B cell (primary cell): ENCODE data around the gene FAM110C. TPM values are rescaled to one million over a fixed set of nuclear protein-coding genes. Genes with fewer than 3 reads are reported as not detected.
"Not testable (repeated sequence)": the region's sequence is repeated elsewhere in the genome, so short reads cannot be mapped to it uniquely, and the experiment has no call there.

ENCODE experiments used
- ATAC-seq: fragments of 200-7000 bp; cut with Tn5 transposase; one replicate; pipeline ENCODE4 v1.10.0; 2021; ENCODE audit warnings: low read depth, mild to moderate bottlenecking, moderate number of reproducible peaks, moderate library complexity
- CTCF ChIA-PET: fragments of 350-600 bp; sonication (Branson Sonifier 250); formaldehyde crosslinking; loops from one replicate; lab custom pipeline; 2021; ENCODE audit warnings: antibody characterized with exemption, inconsistent platforms; lab: Charles Lee
- POLR2A ChIA-PET: fragments of 350-600 bp; sonication (Branson Sonifier 250); formaldehyde crosslinking; loops from one replicate; lab custom pipeline; 2021; ENCODE audit warnings: antibody characterized with exemption; lab: Charles Lee
- DNase-seq: peaks from one replicate; pipeline ENCODE4 v3.0.0; 2013
- H2AFZ ChIP-seq: 2 replicates; pipeline ENCODE4 v1.6.1; 2012; ENCODE audit warnings: mild to moderate bottlenecking, low read depth, low read length; ENCODE audit not compliant: insufficient read depth, poor library complexity, severe bottlenecking
- H3K27ac ChIP-seq, 2 donors: 1 replicate in 1 of 2; 2 replicates in 1 of 2; pipeline ENCODE4 v1.5.1; 2012 to 2013; ENCODE audit warnings: low read length in 2 of 2, mild to moderate bottlenecking in 2 of 2, moderate library complexity in 1 of 2
- H3K27me3 ChIP-seq, 4 experiments: fragments of 200-600 bp in 1 of 4; sonication (generic) in 1 of 4; replicated peaks in 1 of 4; 1 replicate in 2 of 4; 2 replicates in 2 of 4; pipeline versions ENCODE4 v1.6.1 to v1.7.0; 2013 to 2016; ENCODE audit warnings: low read length in 3 of 4, mild to moderate bottlenecking in 2 of 4, mixed read lengths in 1 of 4, moderate library complexity in 1 of 4; ENCODE audit not compliant: insufficient read depth in 4 of 4, control insufficient read depth in 3 of 4; ENCODE audit errors: control extremely low read depth in 1 of 4
- H3K36me3 ChIP-seq, 2 experiments: replicated peaks in 1 of 2; 1 replicate in 1 of 2; 2 replicates in 1 of 2; pipeline versions ENCODE4 v1.6.1 to v1.7.1; 2013; ENCODE audit warnings: low read length in 1 of 2; ENCODE audit not compliant: insufficient read depth in 2 of 2, control insufficient read depth in 1 of 2; ENCODE audit errors: control extremely low read depth in 1 of 2, extremely low read depth in 1 of 2
- H3K4me1 ChIP-seq, 2 donors: fragments of 200-600 bp in 1 of 2; sonication (generic) in 1 of 2; 1 replicate in 1 of 2; 2 replicates in 1 of 2; pipeline versions ENCODE4 v1.5.1 to v1.6.1; 2013 to 2017; ENCODE audit warnings: low read length in 2 of 2; ENCODE audit not compliant: control insufficient read depth in 2 of 2, insufficient read depth in 2 of 2
- H3K4me2 ChIP-seq: replicated peaks from 2 replicates; pipeline ENCODE3; 2012; ENCODE audit warnings: mild to moderate bottlenecking, low read depth, low read length; ENCODE audit not compliant: poor library complexity, severe bottlenecking
- H3K4me3 ChIP-seq, 5 experiments: fragments of 200-600 bp in 1 of 5; sonication (generic) in 1 of 5; 1 replicate in 3 of 5; 2 replicates in 2 of 5; pipeline versions ENCODE4 v1.5.1 to v1.7.0; 2011 to 2016; ENCODE audit warnings: low read length in 4 of 5, mild to moderate bottlenecking in 4 of 5, low read depth in 2 of 5, control low read depth in 1 of 5, moderate library complexity in 1 of 5; ENCODE audit not compliant: insufficient read depth in 1 of 5; ENCODE audit errors: control extremely low read depth in 1 of 5, extremely low read depth in 1 of 5
- H3K79me2 ChIP-seq: fragments of 200-600 bp; sonication (generic); one replicate; pipeline ENCODE4 v1.6.0; 2016; ENCODE audit warnings: low read length; ENCODE audit not compliant: control insufficient read depth, insufficient read depth
- H3K9ac ChIP-seq: fragments of 200-600 bp; sonication (generic); 2 replicates; pipeline ENCODE4 v1.6.1; 2017; ENCODE audit warnings: mild to moderate bottlenecking, low read length, moderate library complexity
- H3K9me3 ChIP-seq, 3 donors: one replicate each; pipeline versions ENCODE4 v1.6.1 to v1.7.1; 2013; ENCODE audit warnings: low read length in 2 of 3; ENCODE audit not compliant: control insufficient read depth in 2 of 3, insufficient read depth in 1 of 3; ENCODE audit errors: control extremely low read depth in 1 of 3
- H4K20me1 ChIP-seq: 2 replicates; pipeline ENCODE4 v1.6.0; 2012; ENCODE audit warnings: mild to moderate bottlenecking, low read length; ENCODE audit not compliant: insufficient read depth, control insufficient read depth, poor library complexity, severe bottlenecking
- H3K27ac Mint-ChIP-seq: one replicate; pipeline ENCODE4 v1.8.0; 2021; ENCODE audit warnings: mixed read lengths
- H3K27me3 Mint-ChIP-seq: one replicate; pipeline ENCODE4 v1.8.0; 2021; ENCODE audit warnings: mixed read lengths
- H3K4me1 Mint-ChIP-seq: one replicate; pipeline ENCODE4 v1.8.0; 2021; ENCODE audit warnings: mixed read lengths
- H3K4me3 Mint-ChIP-seq: one replicate; pipeline ENCODE4 v1.8.0; 2021; ENCODE audit warnings: mixed read lengths
- H3K9me3 Mint-ChIP-seq: one replicate; pipeline ENCODE4 v1.8.0; 2022; ENCODE audit warnings: mixed read lengths; ENCODE audit not compliant: insufficient read depth
- CTCF ChIP-seq: fragments of 200-600 bp; IDR thresholded peaks from one replicate; pipeline ENCODE4 v1.8.0; 2022; ENCODE audit warnings: antibody characterized with exemption, mild to moderate bottlenecking
- EZH2 ChIP-seq: IDR thresholded peaks from 2 replicates; pipeline ENCODE4 v1.6.1; 2012; ENCODE audit warnings: borderline replicate concordance, low read depth, mild to moderate bottlenecking, moderate library complexity, low read length; ENCODE audit not compliant: insufficient read depth, poor library complexity, severe bottlenecking
- WGBS: methylation state at CpG from one replicate; pipeline ENCODE4 v1.1.5; 2013; ENCODE audit warnings: missing lambda C conversion rate; ENCODE audit not compliant: insufficient coverage; 5-methylcytosine and 5-hydroxymethylcytosine counted together
- intact Hi-C: fragments of 100-400 bp; cut with micrococcal nuclease; formaldehyde crosslinking; loops from one replicate; pipeline ENCODE4 v1.10.0; 2022
- polyA plus RNA-seq: library from polyadenylated mRNA; depleted of rRNA; stranded (reverse); fragments of >200 nt; gene quantifications from 2 replicates; pipeline ENCODE4 v1.2.3, GENCODE V29; 2012
- total RNA-seq, 2 donors: library from RNA; stranded (reverse); fragments of 120-200 nt in 1 of 2; gene quantifications; 1 replicate in 1 of 2; 2 replicates in 1 of 2; pipeline versions ENCODE4 v1.2.3 to v1.2.4, GENCODE V29; 2013 to 2022

Gene FAM110C
- total and polyA plus RNA-seq, 2 donors (not counting 1 experiment from before 2014, with no cell fraction given): not detected

DNA sequence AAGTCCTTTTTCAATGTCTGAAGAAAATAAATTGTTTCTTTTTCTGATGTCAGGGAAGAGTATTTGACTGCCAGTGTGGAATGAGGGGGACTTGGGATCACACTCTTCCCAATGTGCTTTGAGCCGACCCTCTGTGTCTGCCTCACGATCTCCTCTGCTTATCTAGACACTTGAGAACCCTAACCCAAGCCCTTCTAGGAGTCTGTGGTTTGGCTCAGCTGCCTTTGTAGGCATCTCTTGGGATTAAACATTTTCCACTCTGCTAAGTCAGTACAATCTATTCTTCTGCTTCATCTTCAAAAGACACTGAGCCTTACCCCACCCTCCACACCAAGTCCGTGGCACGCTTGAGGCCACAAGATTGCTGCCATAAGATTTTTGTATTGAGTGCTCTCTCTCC lies 19.4 kb downstream of the FAM110C start:
- intact Hi-C loops: no loop called here
- peaks cover 3% of the 10 kb centered on the region for H3K9me3 Mint-ChIP-seq
- TF ChIP-seq EZH2 (no peak), CTCF (no peak)
- no peak overlapping the region for H3K4me3 Mint-ChIP-seq
- CTCF ChIA-PET: no interaction called here
- Histone ChIP-seq H3K4me2 (no peak overlapping the region), H3K27me3 (peaks cover 0 to 3% (median 0%) of the 10 kb centered on the region in 4 experiments), H3K4me3 (no peak overlapping the region), H4K20me1 (no peaks in the 10 kb centered on the region), H3K9ac (no peak overlapping the region), H3K79me2 (no peaks in the 10 kb centered on the region), H3K27ac (no peak overlapping the region), H3K36me3 (no peaks in the 10 kb centered on the region), H2AFZ (no peak overlapping the region), H3K9me3 (peaks cover 0 to 2% (median 0%) of the 10 kb centered on the region in 3 donors), H3K4me1 (peaks cover 3 to 5% of the 10 kb centered on the region in 2 donors)
- H3K4me1 Mint-ChIP-seq: peaks cover 18% of the 10 kb centered on the region
- H3K27me3 Mint-ChIP-seq: peaks cover 20% of the 10 kb centered on the region
- DNase-seq (no peak), ATAC-seq (no peak)
- H3K27ac Mint-ChIP-seq: no peak overlapping the region
- 0% methylated on average over 4 of the region's 4 CpGs for WGBS
- POLR2A ChIA-PET: no interaction called here

- no peak overlapping the region for H3K4me3 ChIP-seq
- Mint-ChIP-seq H3K9me3 (peaks cover 3% of the 10 kb centered on the region), H3K4me1 (peaks cover 18% of the 10 kb centered on the region), H3K27me3 (peaks cover 14% of the 10 kb centered on the region), H3K27ac (no peak overlapping the region), H3K4me3 (no peak overlapping the region)
- DNase-seq: no peak
- intact Hi-C loops: no loop called here
- no peaks in the 10 kb centered on the region for H3K9me3 ChIP-seq
- peaks cover 0 to 3% (median 0%) of the 10 kb centered on the region in 4 experiments for H3K27me3 ChIP-seq
- H3K4me1 ChIP-seq: peaks cover 3 to 5% of the 10 kb centered on the region in 2 donors
- ChIA-PET CTCF (no interaction called here), POLR2A (no interaction called here)
- no peaks in the 10 kb centered on the region for H4K20me1 ChIP-seq
- H3K9ac ChIP-seq: no peak overlapping the region
- H3K36me3 ChIP-seq: no peaks in the 10 kb centered on the region
- WGBS: no CpG with 5 or more reads among the region's 4 CpGs
- no peak for ATAC-seq
- no peak overlapping the region for H3K27ac ChIP-seq
- no peaks in the 10 kb centered on the region for H3K79me2 ChIP-seq
- H3K4me2 ChIP-seq: no peak overlapping the region
- H2AFZ ChIP-seq: no peak overlapping the region
- no peak for TF ChIP-seq CTCF
- no peak for TF ChIP-seq EZH2
Measured at GRCh38 chr2:25543-25942, 20.8 kb downstream of the FAM110C start.

- ATAC-seq, H3K9me3 ChIP-seq, DNase-seq, H3K27ac Mint-ChIP-seq, H3K4me1 ChIP-seq, H3K27me3 ChIP-seq, H3K9me3 Mint-ChIP-seq, H3K9ac ChIP-seq, H3K27ac ChIP-seq, H3K36me3 ChIP-seq, H3K4me2 ChIP-seq, H2AFZ ChIP-seq, POLR2A ChIA-PET, H3K4me3 ChIP-seq, H4K20me1 ChIP-seq, H3K4me3 Mint-ChIP-seq, intact Hi-C loops, CTCF ChIA-PET, H3K79me2 ChIP-seq: not testable (repeated sequence)
- WGBS: 92% methylated on average over 3 of the region's 4 CpGs
- H3K4me1 Mint-ChIP-seq: peaks cover 18% of the 10 kb centered on the region
- peaks cover 14% of the 10 kb centered on the region for H3K27me3 Mint-ChIP-seq
Measured at GRCh38 chr2:24591-24990, 21.7 kb downstream of the FAM110C start.
